ENCODE data around the gene SCN4A.
"Not testable (repeated sequence)": the region's sequence is repeated elsewhere in the genome, so short reads cannot be mapped to it uniquely, and the experiment has no call there.

SCN4A gene

DNA sequence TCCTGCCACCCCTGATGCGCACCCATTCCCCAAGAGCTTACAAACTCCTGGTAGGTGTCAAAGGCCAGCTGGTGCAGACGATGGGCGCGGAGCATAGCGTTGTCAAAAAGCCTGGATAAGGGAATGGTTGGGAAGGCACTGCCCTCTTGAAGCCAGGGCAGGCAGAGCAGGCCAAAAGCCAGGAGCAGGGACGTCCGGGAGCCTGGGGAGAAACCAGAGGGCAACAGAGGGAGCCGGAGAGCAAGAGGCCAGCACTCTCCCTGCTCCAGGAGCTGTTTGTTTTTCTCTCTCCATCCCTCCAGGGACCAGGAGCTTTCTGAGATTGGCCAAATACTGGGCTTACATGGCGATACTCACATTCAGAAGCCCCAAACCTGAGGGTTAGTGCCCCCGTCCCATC is 54.4 kb downstream of the SCN4A start:
- no peak overlapping the region for H3K4me3 ChIP-seq (ENCODE audit: low read depth, low read length)

- H3K4me3 ChIP-seq (ENCODE audit: low read depth, low read length), result no peak overlapping the region
These were observed 55.1 kb downstream of the SCN4A start for GRCh38 chr17:63917646-63918045.

DNA sequence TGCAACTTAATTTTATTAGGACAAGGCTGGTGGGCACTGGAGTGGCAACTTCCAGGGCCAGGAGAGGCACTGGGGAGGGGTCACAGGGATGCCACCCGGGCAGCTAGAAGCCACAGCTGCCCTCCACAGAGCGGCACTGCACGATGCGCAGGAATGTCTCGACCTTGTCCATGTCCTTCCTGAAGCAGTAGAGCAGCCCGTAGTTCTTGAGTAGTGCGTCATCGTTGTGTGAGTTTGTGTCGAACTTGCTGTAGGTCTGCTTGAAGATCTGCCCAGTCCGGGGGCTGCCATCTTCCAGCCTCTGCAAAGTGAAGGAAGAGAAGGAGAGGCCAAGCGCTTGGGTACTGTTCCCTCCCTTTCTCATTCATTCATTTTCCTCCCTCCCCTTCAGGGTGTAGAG is 55.5 kb downstream of the SCN4A start:
- H3K4me3 ChIP-seq (ENCODE audit: low read depth, low read length), result not testable (repeated sequence)

DNA sequence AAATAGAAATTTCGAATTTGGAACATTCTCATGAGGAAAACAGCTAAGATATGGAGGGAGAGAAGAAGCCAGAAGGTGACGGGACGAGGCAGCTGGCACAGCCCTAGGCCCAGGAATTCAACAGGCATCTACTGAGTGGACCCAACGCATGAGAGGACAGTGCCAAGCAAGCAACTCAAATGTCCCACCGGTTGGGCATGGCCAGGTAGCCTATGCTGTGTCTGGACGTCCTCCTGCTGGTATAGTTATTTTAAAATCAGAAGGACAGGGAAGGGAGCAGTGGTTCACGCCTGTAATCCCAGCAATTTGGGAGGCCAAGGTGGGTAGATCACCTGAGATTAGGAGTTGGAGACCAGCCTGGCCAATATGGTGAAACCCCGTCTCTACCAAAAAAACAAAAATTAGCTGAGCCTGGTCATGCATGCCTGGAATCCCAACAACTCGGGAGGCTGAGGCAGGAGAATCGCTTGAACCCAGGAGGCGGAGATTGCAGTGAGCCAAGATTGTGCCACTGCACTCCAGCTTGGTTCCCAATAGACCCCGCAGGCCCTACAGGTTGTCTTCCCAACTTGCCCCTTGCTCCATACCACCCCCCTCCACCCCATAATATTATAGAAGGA is 56.0 kb downstream of the SCN4A start:
- no peak overlapping the region for H3K4me3 ChIP-seq (ENCODE audit: low read depth, low read length)

DNA sequence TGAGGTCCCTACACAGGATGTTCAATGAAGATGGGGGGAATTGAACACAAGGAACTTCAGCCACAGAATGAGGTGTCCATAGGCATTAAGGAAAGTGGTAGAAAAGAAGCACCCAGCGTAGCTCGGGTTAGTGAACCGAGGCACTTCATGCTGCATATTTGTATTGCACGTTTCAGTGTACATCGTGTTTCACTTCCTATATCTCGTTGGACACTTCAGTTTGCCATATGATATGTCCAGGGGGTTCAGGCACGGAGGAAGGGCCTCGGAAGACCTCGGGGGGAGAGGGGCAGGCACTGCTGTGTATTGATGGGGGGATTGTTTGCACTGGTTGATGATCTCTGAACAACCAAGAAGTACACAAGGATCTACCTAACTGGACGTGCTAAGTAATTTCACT is 57.0 kb downstream of the SCN4A start:
- not testable (repeated sequence) for H3K4me3 ChIP-seq (ENCODE audit: low read depth, low read length)

- no peak overlapping the region for H3K4me3 ChIP-seq (ENCODE audit: low read depth, low read length)
These were observed 58.2 kb downstream of the SCN4A start for GRCh38 chr17:63914471-63914870.

GRCh38 chr17:63911657-63912100 is 61.0 kb downstream of the SCN4A start:
- no peak overlapping the region for H3K4me3 ChIP-seq (ENCODE audit: low read depth, low read length)

DNA sequence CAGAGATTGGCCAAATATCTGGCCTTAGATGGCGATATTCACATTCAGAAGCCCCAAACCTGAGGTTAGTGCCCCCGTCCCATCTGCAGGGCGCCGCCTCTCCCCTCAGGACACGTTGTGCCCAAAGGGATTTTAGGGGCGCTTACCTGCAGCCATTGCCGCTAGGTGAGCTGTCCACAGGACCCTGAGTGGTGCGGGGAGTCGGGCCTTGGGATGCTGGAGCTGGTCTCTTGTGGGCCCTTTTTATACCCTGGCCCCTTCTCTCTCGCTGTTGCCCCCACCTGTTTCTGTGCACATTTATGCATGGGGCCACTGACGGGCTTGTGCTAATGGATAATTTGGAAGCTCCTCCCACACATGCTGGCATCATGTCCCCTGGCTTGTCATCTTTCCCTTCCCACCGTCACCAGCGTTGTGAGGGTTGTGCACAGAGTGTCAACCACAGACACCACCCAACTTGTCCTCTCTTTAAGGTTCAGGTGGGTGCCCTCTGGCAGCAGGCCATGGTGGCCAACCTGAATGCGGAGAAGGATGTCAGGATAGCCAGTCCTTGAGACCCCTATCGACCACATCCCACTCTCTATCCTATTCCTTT is 61.6 kb downstream of the SCN4A start, which contains the start of gene CSHL1:
CSHL1 (minus strand) TSS at position 218 of the 595 bp plus-strand sequence; CDS start at position 156, 62 bp downstream.
- H3K4me3 ChIP-seq (ENCODE audit: low read depth, low read length), result no peak within 1 kb of the TSS

DNA sequence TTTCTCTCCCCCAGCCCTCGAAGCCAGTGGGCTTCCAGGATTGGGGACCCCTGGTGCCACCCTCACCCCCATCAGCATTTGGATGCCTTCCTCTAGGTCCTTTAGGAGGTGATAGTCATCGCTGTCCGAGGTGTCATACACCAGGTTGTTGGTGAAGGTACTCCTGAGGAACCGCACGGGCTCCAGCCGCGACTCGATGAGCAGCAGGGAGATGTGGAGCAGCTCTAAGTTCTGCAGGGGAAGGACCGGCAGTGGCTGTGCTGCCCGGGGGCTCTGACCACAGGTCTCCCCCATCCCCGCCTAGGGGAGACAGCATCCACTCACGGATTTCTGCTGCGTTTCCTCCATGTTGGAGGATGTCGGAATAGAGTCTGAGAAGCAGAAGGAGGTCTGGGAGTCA is 62.6 kb downstream of the SCN4A start:
- no peak overlapping the region for H3K4me3 ChIP-seq (ENCODE audit: low read depth, low read length)

GRCh38 chr17:63909586-63909985 is 63.1 kb downstream of the SCN4A start:
- H3K4me3 ChIP-seq (ENCODE audit: low read depth, low read length), result not testable (repeated sequence)

DNA sequence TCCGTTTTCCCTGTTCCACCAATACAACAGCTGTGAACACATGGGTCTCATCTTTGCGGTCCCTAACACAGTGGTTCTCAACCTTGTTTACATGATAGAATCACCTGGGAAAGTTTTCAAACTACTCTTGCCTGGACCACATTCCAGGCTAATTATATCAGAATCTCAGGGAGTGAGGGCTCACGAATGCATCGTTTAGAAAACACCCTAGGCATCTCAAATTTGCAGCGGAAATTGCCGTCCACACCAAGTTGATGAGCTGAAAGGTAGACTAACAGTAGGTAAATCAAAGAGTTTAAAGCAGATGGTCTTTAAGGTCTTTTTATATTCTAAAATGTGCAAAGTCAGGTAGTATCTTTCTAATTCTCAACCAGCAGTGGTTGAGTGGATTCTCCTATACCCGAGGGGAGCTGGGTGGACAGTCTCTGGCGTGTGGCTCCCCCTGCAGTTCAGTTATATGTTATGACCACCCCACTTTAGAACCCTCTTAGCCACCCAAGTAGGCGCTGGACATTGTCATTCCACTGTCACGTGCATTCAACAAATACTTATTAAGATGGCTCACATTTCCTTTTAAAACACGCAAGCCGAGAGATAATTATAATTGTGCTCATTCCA is 65.4 kb downstream of the SCN4A start:
- not testable (repeated sequence) for H3K4me3 ChIP-seq (ENCODE audit: low read depth, low read length)

GRCh38 chr17:63904796-63905195 is 67.9 kb downstream of the SCN4A start:
- H3K4me3 ChIP-seq (ENCODE audit: low read depth, low read length), result not testable (repeated sequence)

GRCh38 chr17:63903787-63904201 is 68.9 kb downstream of the SCN4A start:
- H3K4me3 ChIP-seq (ENCODE audit: low read depth, low read length), result not testable (repeated sequence)

GRCh38 chr17:63901971-63902370 is 70.7 kb downstream of the SCN4A start:
- not testable (repeated sequence) for H3K4me3 ChIP-seq (ENCODE audit: low read depth, low read length)

- H3K4me3 ChIP-seq (ENCODE audit: low read depth, low read length), result not testable (repeated sequence)
These were observed 73.6 kb downstream of the SCN4A start for GRCh38 chr17:63898899-63899798.

DNA sequence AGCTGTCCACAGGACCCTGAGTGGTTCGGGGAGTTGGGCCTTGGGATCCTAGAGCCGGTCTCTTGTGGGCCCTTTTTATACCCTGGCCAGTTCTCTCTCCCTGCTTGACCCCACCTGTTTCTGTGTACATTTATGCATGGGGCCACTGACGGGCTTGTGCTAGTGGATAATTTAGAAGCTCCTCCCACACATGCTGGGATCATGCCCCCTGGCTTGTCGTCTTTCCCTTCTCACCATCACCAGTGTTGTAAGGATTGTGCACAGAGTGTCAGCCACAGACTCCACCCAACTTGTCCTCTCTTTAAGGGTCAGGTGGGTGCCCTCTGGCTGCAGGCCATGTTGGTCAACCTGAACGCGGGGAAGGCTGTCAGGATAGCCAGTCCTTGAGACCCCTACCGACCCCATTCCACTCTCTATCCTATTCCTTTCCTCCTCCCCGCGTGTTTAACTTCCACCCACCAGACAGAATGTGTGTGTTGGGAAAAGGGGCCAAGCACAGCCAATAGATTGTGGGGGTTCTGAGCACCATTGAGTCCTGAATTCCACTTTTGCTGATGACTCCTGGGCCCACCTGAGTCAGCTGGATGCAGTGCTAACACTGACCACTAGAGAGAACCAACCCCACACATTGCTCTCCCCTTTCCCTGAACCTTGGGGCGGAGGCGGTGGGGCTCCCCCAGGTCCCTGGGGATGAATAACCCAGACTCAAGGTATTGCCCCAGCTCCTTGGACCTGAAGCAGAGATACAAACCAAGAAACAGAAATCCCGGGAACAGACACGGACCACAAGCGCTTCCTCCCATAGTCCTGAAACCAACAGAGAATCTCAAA is 76.0 kb downstream of the SCN4A start, which contains the start of gene CSH1:
CSH1 (minus strand) TSS at position 51 of the 831 bp plus-strand sequence. CDS start 63 bp downstream, outside the sequence.
- not testable (repeated sequence) for H3K4me3 ChIP-seq (ENCODE audit: low read depth, low read length)

GRCh38 chr17:63894821-63895220 is 77.9 kb downstream of the SCN4A start:
- not testable (repeated sequence) for H3K4me3 ChIP-seq (ENCODE audit: low read depth, low read length)

DNA sequence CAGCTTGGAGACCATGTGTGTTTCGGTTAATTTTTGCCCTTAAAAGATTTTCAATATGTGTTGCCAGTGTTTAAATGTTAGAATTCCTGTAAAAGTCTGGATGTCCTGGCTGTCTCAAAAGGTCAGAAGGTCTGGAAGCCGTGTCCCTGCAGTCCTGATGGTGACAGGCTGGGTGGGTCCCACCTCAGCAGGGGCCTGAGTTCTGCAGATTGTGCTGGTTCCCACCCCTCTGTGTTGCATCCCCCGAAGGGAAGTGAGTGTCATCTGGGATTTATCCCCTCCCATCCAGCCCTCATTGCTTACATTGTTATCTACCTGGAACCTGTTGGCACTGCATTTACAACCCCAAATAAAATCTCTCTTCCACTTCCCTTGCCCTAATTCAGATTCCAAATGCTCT is 78.7 kb downstream of the SCN4A start:
- H3K4me3 ChIP-seq (ENCODE audit: low read depth, low read length), result not testable (repeated sequence)

DNA sequence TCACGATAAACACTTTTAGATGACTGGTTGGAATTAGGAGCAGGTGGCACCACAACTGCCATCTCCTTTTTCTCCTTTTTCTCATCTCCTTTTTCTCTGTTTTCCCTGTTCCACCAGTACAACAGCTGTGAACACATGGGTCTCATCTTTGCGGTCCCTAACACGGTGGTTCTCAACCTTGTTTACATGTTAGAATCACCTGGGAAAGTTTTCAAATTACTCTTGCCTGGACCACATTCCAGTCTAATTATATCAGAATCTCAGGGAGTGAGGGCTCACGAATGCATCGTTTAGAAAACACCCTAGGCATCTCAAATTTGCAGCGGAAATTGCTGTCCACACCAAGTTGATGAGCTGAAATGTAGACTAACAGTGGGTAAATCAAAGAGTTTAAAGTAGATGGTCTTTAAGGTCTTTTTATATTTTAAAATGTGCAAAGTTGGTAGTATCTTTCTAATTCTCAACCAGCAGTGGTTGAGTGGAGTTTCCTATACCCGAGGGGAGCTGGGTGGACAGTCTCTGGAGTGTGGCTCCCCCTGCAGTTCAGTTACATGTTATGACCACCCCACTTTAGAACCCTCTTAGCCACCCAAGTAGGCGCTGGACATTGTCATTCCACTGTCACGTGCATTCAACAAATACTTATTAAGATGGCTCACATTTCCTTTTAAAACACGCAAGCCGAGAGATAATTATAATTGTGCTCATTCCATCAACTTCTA is 80.2 kb downstream of the SCN4A start:
- H3K4me3 ChIP-seq (ENCODE audit: low read depth, low read length), result not testable (repeated sequence)

Measured in iPS-11a (cell line).